ENCODE results near the gene AATK. TPM values are rescaled to one million over a fixed set of nuclear protein-coding genes. Genes with fewer than 3 reads are reported as not detected.

Gene AATK
- total RNA-seq, 4 donors from 2014 or later, result 0.64 to 2.8 (median 1.1) TPM

- no peak for DNase-seq (ENCODE audit: low spot score in 2 of 2)
- no peak overlapping the region for H3K27ac ChIP-seq
- WGBS, result 53% methylated on average over 12 of the region's 25 CpGs
- no peaks in the 10 kb centered on the region for H3K27me3 ChIP-seq
- H3K9me3 ChIP-seq, result no peaks in the 10 kb centered on the region
- TF ChIP-seq CTCF (IDR thresholded peaks at IDR 0.05) (peak; percentile 17 to 63), POLR2A (IDR thresholded peaks at IDR 0.05) (no peak)
- H3K4me3 ChIP-seq, result no peak overlapping the region
- H3K4me1 ChIP-seq, result peaks cover 11% of the 10 kb centered on the region
- no peaks in the 10 kb centered on the region for H3K36me3 ChIP-seq
These were observed 23.5 kb downstream of the AATK start for GRCh38 chr17:81142301-81143199.

DNA sequence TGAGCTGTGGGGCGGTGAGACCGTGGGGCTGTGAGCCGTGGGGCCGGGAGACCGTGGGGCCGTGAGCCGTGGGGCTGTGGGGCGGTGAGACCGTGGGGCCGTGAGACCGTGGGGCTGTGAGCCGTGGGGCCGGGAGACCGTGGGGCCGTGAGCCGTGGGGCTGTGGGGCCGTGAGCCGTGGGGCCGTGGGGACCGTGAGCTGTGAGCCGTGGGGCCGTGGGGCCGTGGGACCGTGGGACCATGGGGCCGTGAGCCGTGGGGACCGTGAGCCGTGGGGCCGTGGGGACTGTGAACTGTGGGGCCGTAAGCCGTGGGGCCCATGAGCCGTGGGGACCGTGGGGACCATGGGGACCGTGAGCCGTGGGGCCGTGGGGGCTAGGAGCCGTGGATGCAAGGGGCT lies 25.3 kb downstream of the AATK start:
- Histone ChIP-seq H3K27me3 (no peaks in the 10 kb centered on the region), H3K4me3 (no peak overlapping the region), H3K4me1 (peaks cover 11% of the 10 kb centered on the region), H3K9me3 (no peaks in the 10 kb centered on the region), H3K36me3 (no peaks in the 10 kb centered on the region), H3K27ac (no peak overlapping the region)
- TF ChIP-seq CTCF (IDR thresholded peaks at IDR 0.05) (no peak), POLR2AphosphoS5 (IDR thresholded peaks at IDR 0.05) (no peak), POLR2A (IDR thresholded peaks at IDR 0.05) (no peak), EP300 (IDR thresholded peaks at IDR 0.05) (no peak)
- 91% methylated on average over 33 of the region's 37 CpGs for WGBS
- DNase-seq (ENCODE audit: low spot score in 2 of 2), result no peak

- no peak overlapping the region for H3K27ac ChIP-seq
- DNase-seq (ENCODE audit: low spot score in 2 of 2), result no peak
- no peak for TF ChIP-seq POLR2A (IDR thresholded peaks at IDR 0.05)
- TF ChIP-seq EP300 (IDR thresholded peaks at IDR 0.05), result no peak
- TF ChIP-seq POLR2AphosphoS5 (IDR thresholded peaks at IDR 0.05), result no peak
- no peak for TF ChIP-seq CTCF (IDR thresholded peaks at IDR 0.05)
- no peaks in the 10 kb centered on the region for H3K36me3 ChIP-seq
- WGBS, result 56% methylated on average over 8 of the region's 8 CpGs
- H3K4me3 ChIP-seq, result no peak overlapping the region
- no peaks in the 10 kb centered on the region for H3K9me3 ChIP-seq
- peaks cover 11% of the 10 kb centered on the region for H3K4me1 ChIP-seq
- peaks cover 2% of the 10 kb centered on the region for H3K27me3 ChIP-seq
These were observed 26.0 kb downstream of the AATK start for GRCh38 chr17:81140018-81140417.

- Histone ChIP-seq H3K27ac (no peak overlapping the region), H3K4me3 (no peak overlapping the region), H3K9me3 (no peaks in the 10 kb centered on the region), H3K4me1 (peaks cover 11% of the 10 kb centered on the region), H3K27me3 (peaks cover 2% of the 10 kb centered on the region), H3K36me3 (no peaks in the 10 kb centered on the region)
- TF ChIP-seq CTCF (IDR thresholded peaks at IDR 0.05) (no peak), POLR2AphosphoS5 (IDR thresholded peaks at IDR 0.05) (no peak), EP300 (IDR thresholded peaks at IDR 0.05) (no peak), POLR2A (IDR thresholded peaks at IDR 0.05) (no peak)
- no peak for DNase-seq (ENCODE audit: low spot score in 2 of 2)
- 88% methylated on average over 8 of the region's 8 CpGs for WGBS
These were observed 26.6 kb downstream of the AATK start for GRCh38 chr17:81139428-81139827.

DNA sequence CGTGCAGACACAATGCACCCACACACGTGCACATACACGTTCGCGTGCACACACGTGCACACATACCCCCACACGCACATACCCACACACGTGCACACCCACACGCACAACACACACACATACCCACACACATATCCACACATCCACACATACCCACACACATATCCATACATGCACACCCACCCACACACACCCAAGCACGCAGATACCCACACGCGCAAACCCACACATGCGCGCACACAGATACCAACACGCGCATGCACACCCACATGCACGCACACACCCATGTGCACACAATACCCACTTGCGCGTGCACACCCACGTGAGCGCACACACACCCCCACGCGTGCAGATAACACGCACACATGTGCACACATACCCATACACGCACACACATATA lies 27.5 kb downstream of the AATK start:
- 89% methylated on average over 25 of the region's 25 CpGs for WGBS
- no peaks in the 10 kb centered on the region for H3K36me3 ChIP-seq
- H3K9me3 ChIP-seq, result no peaks in the 10 kb centered on the region
- no peak for DNase-seq (ENCODE audit: low spot score in 2 of 2)
- H3K4me1 ChIP-seq, result peaks cover 11% of the 10 kb centered on the region
- H3K4me3 ChIP-seq, result no peak overlapping the region
- TF ChIP-seq EP300 (IDR thresholded peaks at IDR 0.05) (no peak), CTCF (IDR thresholded peaks at IDR 0.05) (no peak), POLR2A (IDR thresholded peaks at IDR 0.05) (no peak), POLR2AphosphoS5 (IDR thresholded peaks at IDR 0.05) (no peak)
- no peak overlapping the region for H3K27ac ChIP-seq
- H3K27me3 ChIP-seq, result peaks cover 2% of the 10 kb centered on the region

Measured in suprapubic skin (tissue), 4 donors.